GM21786 (cell line): Measurements from ENCODE around the gene BMP2K.
A peak's percentile ranks its signal among the peaks of the same experiment; 100 is the strongest.

Source experiments
- ATAC-seq: cut with Tn5 transposase; IDR thresholded peaks from one replicate; pipeline ENCODE4 v1.9.1; 2021; ENCODE audit not compliant: unreplicated experiment

Gene BMP2K

DNA sequence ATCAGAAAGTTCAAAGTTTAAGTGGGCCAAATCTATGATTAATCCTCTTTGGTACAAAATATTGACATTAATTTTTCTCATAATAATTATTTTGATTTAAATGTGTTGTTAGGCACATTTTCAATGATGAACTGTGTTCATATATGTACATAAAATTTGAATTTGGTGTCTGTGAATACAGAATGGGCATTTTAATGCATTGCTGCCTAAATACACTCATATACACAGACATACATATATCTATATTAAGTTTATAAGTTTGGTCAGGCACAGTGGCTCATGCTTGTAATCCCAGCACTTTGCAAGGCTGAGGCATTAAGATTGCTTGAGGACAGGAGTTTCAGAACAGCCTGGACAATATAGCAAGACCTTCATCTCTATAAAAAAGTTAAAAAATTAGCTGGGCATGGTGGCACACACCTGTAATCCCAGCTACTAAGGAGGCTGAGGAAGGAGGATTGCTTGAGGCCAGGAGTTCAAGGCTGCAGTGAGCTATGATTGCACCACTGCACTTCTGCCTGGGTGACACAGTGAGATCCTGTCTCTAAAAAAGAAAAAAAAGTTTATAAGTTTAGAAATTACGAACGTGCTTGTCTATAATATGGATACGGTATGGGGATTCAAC, 12.3 kb upstream of the BMP2K start:
- ATAC-seq = no peak

GRCh38 chr4:78764498-78764961, 11.6 kb upstream of the BMP2K start:
- no peak for ATAC-seq

DNA sequence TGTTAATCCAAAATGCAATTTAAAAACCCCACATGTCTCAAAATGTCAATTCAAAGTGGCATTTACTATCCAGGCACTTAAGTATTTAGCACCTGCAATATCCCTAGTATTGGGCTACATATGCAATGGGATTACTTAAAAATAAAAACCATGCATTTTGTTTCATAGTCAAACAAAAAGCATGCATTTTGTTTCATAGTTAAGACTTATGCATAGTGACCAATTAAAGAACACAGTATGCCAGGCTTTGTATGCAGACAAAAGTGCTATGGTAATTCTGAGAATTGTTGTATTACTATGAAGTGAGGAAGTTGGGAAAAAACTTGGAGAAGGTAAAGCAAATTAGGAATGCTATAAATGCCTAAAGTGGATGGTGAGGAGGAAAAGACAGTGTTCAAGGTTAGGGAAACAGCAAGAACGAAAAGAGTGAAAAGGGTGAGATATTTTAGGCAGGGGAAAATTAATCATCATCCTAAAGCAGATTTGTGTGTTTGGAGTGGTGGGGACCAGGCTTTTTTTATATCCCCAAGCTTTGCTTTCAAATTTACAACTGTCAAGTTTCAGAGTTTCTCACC, 10.6 kb upstream of the BMP2K start:
- ATAC-seq = no peak

DNA sequence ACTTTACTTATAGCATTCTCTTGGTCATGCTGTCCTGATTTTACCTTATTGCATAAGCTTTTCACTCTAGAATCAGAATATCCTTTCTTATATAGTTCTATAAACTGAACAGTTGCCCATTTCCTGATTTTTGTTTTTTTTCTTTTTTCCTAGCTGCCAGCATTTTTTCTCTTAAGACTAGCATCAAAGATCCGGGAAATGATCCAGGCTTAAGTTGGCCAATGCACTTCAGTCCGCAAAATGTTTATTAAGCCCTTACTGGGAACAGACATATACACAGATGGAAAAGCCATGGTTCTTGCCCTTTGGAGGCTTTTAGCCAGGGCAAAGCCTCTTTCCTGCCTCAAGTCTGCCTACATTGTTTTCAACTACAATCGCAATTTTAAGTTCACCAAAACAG, 10.1 kb upstream of the BMP2K start:
- no peak for ATAC-seq

DNA sequence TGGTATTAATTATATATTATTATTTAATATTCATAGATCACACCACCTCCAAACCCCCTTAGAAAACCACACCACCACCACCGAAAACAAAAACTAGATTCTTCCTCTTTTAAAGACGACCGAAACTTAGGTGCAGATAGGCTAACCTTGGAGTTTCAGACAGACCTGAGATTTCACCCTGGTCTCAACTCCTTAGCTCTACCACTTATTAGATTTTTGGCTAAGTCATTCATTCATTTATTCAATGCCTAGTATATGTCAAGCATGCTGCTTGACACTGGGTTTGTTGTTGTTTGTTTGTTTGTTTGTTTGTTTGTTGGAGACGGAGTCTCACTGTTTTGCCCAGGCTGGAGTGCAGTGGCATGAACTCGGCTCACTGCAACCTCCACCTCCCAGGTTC, 9.5 kb upstream of the BMP2K start:
- peak; percentile 86 for ATAC-seq

DNA sequence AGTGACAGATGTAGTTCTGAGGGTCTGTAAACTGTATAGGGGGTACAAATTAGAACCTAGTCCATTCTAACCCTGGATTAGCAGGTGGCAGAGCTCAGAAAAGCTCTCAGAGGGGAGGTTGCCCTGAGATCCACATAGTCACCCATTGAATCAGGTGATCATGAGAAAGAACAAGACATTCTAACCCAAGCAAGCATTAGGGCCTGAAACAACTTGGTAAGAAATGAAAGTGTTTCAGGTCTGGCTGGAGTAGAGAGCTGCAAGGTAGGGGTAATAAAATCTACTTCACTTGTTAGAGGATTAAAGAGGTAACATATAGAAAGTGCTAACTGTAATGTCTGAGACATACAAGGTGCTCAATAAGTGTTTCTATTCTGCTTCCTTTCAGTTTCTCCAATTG, 8.8 kb upstream of the BMP2K start:
- ATAC-seq = peak; percentile 77

- ATAC-seq = no peak
Observed at GRCh38 chr4:78768452-78769180, 7.5 kb upstream of the BMP2K start.

DNA sequence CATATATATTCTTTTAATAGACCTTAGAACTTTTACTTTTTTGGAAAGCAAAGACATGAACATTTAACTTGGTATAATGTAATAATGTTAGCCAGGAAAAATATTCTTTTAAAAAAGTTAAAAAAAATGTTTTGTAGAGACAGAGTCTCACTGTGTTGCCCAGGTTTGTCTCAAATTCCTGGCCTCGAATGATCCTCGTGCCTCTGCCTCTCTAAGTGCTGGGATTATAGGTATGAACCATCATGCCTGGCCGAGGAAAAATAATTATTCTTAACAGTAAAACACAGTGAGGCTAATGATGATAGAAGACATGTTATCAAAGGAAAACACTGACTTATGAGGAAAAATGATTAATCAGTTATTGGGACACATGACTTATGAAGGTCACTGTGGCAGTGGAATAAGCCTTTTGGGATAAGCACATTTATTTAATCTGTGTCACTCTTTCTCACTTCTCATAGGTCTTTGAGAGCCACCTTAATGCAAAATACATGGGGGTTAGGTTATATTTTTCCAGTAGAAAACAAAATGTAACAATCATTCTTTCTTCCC, 6.0 kb upstream of the BMP2K start:
- ATAC-seq = no peak

DNA sequence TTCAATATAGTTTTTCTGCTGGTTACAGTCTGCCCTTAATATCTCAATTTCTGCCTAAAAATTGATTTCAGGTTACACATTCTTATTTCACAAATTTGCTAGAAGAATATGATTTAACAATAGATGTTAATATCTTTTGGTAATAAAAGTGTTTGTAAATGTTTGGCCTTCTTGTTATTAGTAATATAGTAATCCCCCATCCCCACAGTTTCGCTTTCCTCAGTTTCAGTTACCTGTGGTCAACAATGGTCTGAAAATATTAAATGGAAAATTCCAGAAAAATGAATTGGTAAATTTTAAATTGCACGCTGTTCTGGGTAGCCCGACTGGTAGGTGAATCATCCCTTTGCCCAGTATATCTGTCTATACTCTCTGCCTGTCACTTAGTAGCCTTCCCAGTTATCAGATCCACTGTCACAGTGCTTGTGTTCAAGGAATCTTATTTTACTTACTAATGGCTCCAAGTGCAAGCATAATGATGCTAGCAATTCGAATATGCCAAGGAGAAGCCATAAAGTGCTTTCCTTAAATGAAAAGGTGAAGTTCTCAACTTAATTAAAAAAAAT, 3.5 kb upstream of the BMP2K start:
- ATAC-seq = no peak

- ATAC-seq = no peak
Observed at GRCh38 chr4:78774417-78774816, 1.7 kb upstream of the BMP2K start.

DNA sequence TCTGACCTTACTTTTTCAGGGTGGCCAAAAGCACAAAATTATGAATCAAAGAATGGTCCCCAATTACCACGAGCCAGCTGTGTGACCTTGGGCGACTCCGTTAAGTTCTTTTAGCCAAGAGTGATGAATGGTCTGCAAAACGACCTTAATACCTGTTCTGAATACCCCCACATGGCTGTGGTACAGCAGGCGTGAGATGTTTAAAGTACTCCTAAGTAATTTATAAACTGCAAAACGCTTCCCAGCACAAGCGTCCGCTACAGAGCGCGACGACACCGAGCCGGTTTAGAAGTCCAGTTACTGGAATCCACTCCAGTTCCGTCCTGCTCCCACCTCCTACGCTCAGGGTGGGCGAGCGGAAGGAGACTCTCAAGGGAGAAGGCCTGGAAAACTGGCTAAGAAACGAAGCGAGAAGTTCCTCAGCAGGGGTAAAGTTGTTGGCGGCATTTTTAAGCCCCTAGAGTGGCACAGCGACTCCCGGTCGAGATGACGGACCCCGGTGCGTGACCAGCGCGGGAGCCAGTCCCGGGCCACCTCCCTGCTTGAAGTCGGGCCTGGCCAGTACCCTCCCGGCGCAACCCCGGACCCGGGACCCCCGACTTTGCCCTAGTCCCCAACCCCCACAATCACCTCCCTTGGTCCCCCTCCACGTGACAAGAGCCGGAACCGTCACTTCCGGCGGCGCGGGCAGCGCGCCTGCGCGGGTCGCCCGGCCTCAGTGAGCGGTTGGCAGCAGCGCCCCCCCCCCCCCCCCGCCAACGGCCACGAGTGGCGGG, 659 bp upstream of the BMP2K start:
- peak; percentile 55 for ATAC-seq

GRCh38 chr4:78776729-78777575, 802 bp downstream of the BMP2K start:
- ATAC-seq = peak; percentile 21

- no peak for ATAC-seq
Observed at GRCh38 chr4:78777576-78777940, 1.4 kb downstream of the BMP2K start.

DNA sequence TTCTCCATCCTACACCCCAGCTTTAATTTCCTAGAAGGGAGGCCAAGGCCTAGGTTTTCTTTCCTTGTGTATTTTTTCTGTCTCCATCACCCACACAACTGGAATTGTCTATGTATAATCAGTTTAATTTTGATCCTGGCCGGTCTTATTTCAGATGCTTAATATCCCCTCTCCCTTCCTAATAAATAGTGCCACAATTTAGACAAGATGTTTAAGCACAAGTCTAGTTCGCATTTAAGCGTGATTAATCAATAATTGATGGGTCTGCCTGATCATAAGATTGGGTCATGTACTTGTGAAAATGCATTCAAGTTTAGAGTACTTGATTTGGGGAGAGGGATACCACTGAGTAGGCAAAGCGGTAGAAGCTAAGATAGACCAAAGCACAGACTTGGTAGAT, 2.4 kb downstream of the BMP2K start:
- ATAC-seq = no peak

DNA sequence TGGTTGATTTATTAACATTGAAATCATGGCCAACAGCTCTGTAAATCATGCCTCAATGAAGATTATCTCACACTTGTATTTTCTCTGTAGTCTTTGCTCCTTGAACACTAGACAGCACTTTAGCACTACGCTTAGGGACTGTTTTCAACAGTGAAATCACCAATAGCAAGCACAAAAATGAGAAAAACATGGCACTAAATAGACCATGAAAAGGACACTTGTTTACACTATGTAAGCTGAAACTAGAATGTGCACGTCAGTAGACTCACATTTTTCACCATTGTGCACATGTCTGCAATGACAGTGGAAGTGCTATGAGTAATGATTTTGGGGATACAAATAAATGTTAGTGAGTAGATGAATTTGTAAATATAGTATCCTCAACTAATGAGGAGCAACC, 3.1 kb downstream of the BMP2K start:
- ATAC-seq = peak; percentile 16

DNA sequence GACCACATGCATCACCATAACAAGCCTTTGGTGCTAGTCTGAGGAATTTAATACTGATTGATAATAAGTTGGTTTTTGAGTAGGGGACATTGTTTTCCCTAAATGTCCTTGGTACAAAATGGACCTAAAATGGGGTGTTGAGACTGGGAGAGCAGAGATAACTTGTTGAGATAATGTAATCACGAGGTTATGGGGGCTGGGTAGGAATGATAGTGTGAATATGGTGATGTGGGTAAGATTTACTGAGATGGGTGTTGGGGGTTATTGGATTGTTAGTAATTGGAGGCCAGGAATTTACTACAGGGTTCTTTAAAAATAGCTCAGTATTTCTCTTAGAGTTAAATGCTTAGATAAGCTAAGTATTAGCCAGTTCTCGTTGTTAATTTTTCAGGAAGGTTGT, 3.9 kb downstream of the BMP2K start:
- no peak for ATAC-seq

DNA sequence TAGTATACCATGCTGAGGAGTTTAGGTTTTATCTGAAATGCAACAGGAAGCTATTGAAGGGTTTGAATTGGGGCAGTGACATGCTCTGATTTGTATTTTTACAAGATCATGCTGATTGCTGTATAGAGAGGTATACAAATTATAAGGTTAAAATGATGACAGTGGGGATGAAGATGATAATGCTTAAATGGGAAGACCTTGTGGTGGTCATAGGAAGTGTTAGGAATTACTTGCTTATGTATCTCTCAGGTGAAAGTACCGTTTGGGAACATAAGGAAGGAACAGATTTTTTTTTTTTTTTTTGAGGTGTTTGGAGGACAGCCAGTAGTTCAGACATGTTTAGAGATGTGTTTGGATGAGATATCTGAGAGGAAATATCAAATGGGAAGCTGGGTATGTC, 5.0 kb downstream of the BMP2K start:
- ATAC-seq = no peak

DNA sequence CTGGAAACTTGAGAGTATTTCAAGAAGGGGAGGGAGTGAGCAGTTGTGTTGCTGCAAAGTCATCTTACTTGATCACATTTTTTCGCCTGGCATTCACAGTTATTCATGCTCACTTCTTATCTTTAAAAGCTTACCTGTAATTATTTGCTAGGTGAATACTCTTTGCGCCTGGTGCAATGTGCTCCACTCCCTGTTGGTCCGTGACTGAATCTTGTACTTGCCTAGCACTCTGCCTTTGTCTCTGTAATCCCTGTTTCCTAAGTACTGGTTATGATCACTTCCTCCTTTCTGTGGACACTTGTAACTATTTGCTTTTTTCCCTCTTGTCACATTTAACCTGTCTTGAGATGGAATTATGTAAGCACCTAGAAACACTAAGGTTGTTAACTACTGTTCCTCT, 5.8 kb downstream of the BMP2K start:
- no peak for ATAC-seq

DNA sequence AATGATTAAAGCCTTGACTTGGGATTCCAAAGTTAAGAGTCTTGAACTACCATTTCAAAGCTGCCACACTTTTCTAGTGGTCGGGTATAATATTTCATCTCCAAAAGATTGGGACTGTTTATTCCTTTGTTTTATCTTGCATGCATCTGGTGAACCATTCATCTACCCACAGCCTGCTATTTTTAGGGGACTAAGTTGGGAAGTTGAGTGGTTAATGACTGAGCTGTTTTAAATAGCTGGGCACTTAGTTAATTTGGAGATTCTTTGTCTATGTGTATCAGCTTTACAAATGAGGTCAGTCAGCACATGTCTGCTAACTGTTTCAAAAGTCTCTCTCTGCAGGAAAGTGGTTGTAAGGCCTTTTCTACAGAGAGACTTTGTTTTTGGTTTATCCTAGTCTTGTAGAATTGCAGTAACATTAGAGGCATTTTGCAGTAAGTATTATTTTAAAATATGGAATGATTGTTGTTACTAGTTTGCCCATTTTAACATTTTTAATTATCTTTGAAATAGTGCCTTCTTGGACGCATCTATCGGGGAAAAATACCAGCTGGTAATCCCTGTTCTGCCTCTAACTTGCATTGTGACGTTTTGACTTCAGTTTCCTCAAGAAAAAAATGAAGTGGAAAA, 8.2 kb downstream of the BMP2K start:
- no peak for ATAC-seq
